ENCODE measurements around the gene TRMT112.

Gene TRMT112

DNA sequence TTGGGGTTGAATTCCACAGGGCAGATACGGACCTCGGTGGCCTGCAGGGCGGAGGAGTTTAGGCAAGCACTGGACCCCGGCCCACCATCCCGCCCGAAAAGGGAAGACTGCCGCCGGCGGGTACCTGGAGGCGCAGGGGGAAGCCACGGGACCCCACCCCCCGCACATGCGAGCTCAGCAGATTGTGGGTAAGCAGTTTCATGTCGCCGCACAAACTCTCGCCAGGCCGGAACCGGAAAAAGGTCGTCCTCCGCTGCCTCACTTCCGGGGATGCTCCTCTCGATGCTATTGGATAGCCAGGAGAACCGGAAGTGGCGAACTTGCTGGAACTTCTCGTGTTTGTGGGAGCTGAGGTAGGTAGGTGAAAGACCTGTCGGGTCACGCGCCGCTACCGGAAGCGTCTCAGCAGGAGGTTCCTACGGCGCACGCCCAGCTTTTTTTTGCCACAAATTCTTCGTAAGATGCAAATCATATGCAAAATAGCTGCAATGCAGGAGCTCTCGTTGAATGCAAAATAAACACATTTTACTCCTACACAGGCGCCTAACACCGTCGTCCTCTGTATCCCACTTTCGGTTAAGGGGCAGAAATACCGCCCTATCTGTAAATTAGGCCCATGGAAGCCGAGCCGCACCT lies at the start of gene TRMT112:
TSS of gene TRMT112 (minus strand) at position 235 of the 636 bp plus-strand sequence. CDS start at position 202, 33 bp downstream.
- TF ChIP-seq ELF4 (IDR thresholded peaks at IDR 0.05) (peak; percentile 85), FOXK2 (IDR thresholded peaks at IDR 0.05) (no peak), LEF1 (IDR thresholded peaks at IDR 0.05; ENCODE audit: borderline replicate concordance) (no peak), FOXA1 (IDR thresholded peaks at IDR 0.05) (no peak), TARDBP (IDR thresholded peaks at IDR 0.05) (no peak), ARNT (IDR thresholded peaks at IDR 0.05) (no peak), NFRKB (IDR thresholded peaks at IDR 0.05) (no peak), ZNF384 (IDR thresholded peaks at IDR 0.05) (no peak), SP1 (IDR thresholded peaks at IDR 0.05) (no peak), BHLHE40 (IDR thresholded peaks at IDR 0.05; ENCODE audit: borderline replicate concordance) (no peak), CTBP1 (IDR thresholded peaks at IDR 0.05; ENCODE audit: borderline replicate concordance) (no peak), L3MBTL2 (conservative IDR thresholded peaks at IDR 0.05) (0 out of 2 replicates have a peak, but pooled peaks have one; percentile 12), SUZ12 (IDR thresholded peaks at IDR 0.05) (no peak)
- peak; percentile 86 for DNase-seq (ENCODE audit: extremely low spot score)
- CTCF ChIA-PET, result interaction anchor here (0.7 to 2.9 kb wide), 11 partner anchors 13 to 49 kb away, joined by 3 to 38 read pairs (median 6); partner anchors contain the start of genes CCDC88B and ESRRA
- POLR2A ChIA-PET, result interaction anchor here (0.6 to 3.8 kb wide), 40 partner anchors 10 to 479 kb away, joined by 3 to 70 read pairs (median 4); partner anchors contain the start of genes BAD, ESRRA, FERMT3 and FKBP2

DNA sequence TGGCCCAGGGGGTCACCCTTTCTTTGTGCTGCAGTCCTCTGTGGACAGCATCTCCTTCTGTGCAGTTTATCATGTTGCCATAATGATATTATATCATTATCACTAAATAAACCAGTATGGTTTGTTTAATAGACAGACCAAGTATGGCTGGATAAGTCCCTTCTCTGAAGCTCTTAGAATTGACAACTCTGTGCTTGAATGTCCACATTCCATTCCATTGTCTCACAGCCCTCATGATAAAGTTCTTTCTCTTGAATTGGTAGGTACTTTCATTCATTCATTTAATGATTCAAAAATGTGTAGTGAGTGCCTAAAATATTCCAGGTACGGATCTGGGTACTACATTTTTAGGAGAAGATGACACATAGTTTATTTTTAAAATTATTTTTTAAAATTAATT lies 49.4 kb upstream of the TRMT112 start:
- CTCF ChIA-PET, result interaction anchor here (1.2 kb wide), 1 partner anchor 12 kb away, joined by 4 read pairs; no protein-coding TSS in a partner anchor
- POLR2A ChIA-PET, result no interaction called here
- DNase-seq (ENCODE audit: extremely low spot score), result no peak

DNA sequence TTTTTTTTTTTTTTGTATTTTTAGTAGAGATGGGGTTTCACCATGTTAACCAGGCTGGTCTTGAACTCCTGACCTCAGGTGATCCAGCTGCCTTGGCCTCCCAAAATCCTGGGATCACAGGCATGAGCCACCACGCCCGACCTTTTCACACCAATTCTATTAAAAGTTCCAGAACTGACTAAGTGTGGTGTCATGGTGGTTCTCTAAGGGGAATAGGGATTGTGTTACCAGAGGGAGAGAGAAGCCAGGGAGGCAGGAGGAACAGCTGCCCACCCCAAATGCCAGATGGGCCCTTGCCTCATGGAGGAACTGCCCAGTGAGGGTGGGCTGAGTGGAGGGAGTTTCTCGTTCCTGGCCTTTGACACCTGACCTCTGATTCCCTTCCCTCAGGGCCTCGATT lies 47.6 kb upstream of the TRMT112 start:
- CTCF ChIA-PET, result no interaction called here
- POLR2A ChIA-PET, result no interaction called here

More for the DNA sequence above, 49.4 kb upstream of the TRMT112 start:
- TF ChIP-seq FOXM1 (IDR thresholded peaks at IDR 0.05; ENCODE audit: borderline replicate concordance), result no peak
- no peak for TF ChIP-seq CTBP1 (IDR thresholded peaks at IDR 0.05; ENCODE audit: borderline replicate concordance)
- TF ChIP-seq NFRKB (IDR thresholded peaks at IDR 0.05), result no peak
- TF ChIP-seq LEF1 (IDR thresholded peaks at IDR 0.05; ENCODE audit: borderline replicate concordance), result no peak
- TF ChIP-seq L3MBTL2 (conservative IDR thresholded peaks at IDR 0.05), result no peak
- no peak for TF ChIP-seq BHLHE40 (IDR thresholded peaks at IDR 0.05; ENCODE audit: borderline replicate concordance)
- TF ChIP-seq, protein P1, sequence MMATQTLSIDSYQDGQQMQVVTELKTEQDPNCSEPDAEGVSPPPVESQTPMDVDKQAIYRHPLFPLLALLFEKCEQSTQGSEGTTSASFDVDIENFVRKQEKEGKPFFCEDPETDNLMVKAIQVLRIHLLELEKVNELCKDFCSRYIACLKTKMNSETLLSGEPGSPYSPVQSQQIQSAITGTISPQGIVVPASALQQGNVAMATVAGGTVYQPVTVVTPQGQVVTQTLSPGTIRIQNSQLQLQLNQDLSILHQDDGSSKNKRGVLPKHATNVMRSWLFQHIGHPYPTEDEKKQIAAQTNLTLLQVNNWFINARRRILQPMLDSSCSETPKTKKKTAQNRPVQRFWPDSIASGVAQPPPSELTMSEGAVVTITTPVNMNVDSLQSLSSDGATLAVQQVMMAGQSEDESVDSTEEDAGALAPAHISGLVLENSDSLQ (IDR thresholded peaks at IDR 0.05), result no peak

DNA sequence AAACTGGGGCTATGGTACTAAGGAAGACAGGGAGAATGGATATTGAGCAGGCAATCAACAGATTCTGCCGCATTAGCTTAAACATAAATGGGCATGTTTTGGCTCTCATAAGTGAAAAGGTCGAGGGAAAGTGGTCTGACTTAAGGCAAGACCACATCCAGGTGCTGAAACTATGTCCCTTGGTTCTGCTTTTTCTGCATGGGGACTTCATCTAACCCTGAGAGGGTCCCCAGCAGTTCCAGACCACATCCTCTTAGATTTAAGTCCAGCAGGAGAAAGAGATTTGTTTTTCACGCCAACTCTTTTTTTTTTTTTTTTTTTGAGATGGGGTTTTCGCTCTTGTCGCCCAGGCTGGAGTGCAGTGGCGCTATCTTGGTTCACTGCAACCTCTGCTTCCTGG lies 47.1 kb upstream of the TRMT112 start:
- ChIA-PET POLR2A (no interaction called here), CTCF (interaction anchor here (1.1 kb wide), 1 partner anchor 10 kb away, joined by 4 read pairs; no protein-coding TSS in a partner anchor)
- TF ChIP-seq, protein P1 (IDR thresholded peaks at IDR 0.05), result no peak
- TF ChIP-seq SP1 (IDR thresholded peaks at IDR 0.05) (no peak), L3MBTL2 (conservative IDR thresholded peaks at IDR 0.05) (no peak), NFRKB (IDR thresholded peaks at IDR 0.05) (no peak), BHLHE40 (IDR thresholded peaks at IDR 0.05; ENCODE audit: borderline replicate concordance) (no peak), FOXK2 (IDR thresholded peaks at IDR 0.05) (no peak), FOXA1 (IDR thresholded peaks at IDR 0.05) (no peak), HDGF (IDR thresholded peaks at IDR 0.05; ENCODE audit: borderline replicate concordance) (no peak), CTBP1 (IDR thresholded peaks at IDR 0.05; ENCODE audit: borderline replicate concordance) (no peak), ELF4 (IDR thresholded peaks at IDR 0.05) (no peak), SUZ12 (IDR thresholded peaks at IDR 0.05) (no peak), ARNT (IDR thresholded peaks at IDR 0.05) (no peak), TARDBP (IDR thresholded peaks at IDR 0.05) (no peak), ZNF384 (IDR thresholded peaks at IDR 0.05) (no peak), FOXM1 (IDR thresholded peaks at IDR 0.05; ENCODE audit: borderline replicate concordance) (no peak), LEF1 (IDR thresholded peaks at IDR 0.05; ENCODE audit: borderline replicate concordance) (no peak)
- no peak for DNase-seq (ENCODE audit: extremely low spot score)

More for the DNA sequence above, 47.6 kb upstream of the TRMT112 start:
- DNase-seq (ENCODE audit: extremely low spot score), result no peak
- TF ChIP-seq ZNF384 (IDR thresholded peaks at IDR 0.05) (no peak), TARDBP (IDR thresholded peaks at IDR 0.05) (no peak), ARNT (IDR thresholded peaks at IDR 0.05) (no peak)

DNA sequence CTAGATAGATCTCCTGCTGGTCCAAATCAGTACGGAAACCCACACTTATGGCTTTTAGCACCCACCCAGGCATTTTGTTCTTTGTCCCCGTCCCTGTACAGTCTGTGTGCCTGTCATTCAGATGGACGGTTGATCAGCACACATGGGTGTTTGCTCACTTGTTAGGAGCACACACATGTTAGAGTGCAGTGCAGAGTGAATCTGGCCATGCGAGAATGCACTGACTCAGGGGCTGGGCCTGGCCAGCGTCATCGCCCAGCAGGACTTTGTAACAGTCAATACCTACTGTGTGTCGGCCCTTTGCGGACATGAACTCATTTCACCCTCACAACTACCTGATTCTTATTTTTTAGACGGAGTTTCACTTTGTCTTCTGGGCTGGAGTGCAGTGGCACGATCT lies 45.0 kb upstream of the TRMT112 start:
- TF ChIP-seq NFRKB (IDR thresholded peaks at IDR 0.05) (no peak), SUZ12 (IDR thresholded peaks at IDR 0.05) (no peak), L3MBTL2 (conservative IDR thresholded peaks at IDR 0.05) (no peak), ELF4 (IDR thresholded peaks at IDR 0.05) (no peak), SP1 (IDR thresholded peaks at IDR 0.05) (no peak), FOXM1 (IDR thresholded peaks at IDR 0.05; ENCODE audit: borderline replicate concordance) (no peak), FOXA1 (IDR thresholded peaks at IDR 0.05) (no peak), FOXK2 (IDR thresholded peaks at IDR 0.05) (no peak)
- TF ChIP-seq, protein P1 (IDR thresholded peaks at IDR 0.05), result no peak
- ChIA-PET CTCF (interaction anchor here (0.6 kb wide), 1 partner anchor 10 kb away, joined by 3 read pairs; no protein-coding TSS in a partner anchor), POLR2A (no interaction called here)
- DNase-seq (ENCODE audit: extremely low spot score), result no peak

DNA sequence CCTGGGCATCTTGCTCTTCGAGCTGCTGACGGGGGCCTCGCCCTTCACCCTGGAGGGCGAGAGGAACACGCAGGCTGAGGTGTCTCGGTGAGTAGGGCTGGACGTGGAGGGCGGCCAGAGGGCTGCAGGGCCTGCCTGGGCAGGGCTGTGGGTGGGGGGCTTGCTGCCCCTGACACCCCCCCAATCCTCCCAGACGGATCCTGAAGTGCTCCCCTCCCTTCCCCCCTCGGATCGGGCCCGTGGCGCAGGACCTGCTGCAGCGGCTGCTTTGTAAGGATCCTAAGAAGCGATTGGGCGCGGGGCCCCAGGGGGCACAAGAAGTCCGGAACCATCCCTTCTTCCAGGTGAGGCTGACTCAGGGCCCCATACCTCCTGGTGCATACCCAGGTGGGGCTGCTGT lies 44.3 kb upstream of the TRMT112 start:
- TF ChIP-seq TARDBP (IDR thresholded peaks at IDR 0.05) (no peak), CTBP1 (IDR thresholded peaks at IDR 0.05; ENCODE audit: borderline replicate concordance) (no peak), HDGF (IDR thresholded peaks at IDR 0.05; ENCODE audit: borderline replicate concordance) (no peak), ELF4 (IDR thresholded peaks at IDR 0.05) (no peak), ZNF384 (IDR thresholded peaks at IDR 0.05) (no peak)
- ChIA-PET POLR2A (no interaction called here), CTCF (interaction anchor here (0.6 kb wide), 1 partner anchor 11 kb away, joined by 3 read pairs; no protein-coding TSS in a partner anchor)
- DNase-seq (ENCODE audit: extremely low spot score), result no peak
